Ramos (cell line): Measurements from ENCODE around the gene TUBG2.
"Not testable (repeated sequence)": the region's sequence is repeated elsewhere in the genome, so short reads cannot be mapped to it uniquely, and the experiment has no call there.

Source experiments
- in situ Hi-C: fragments of 300-500 bp; cut with MboI; formaldehyde crosslinking; loops from one replicate; pipeline ENCODE4 v1.14.3; 2022; ENCODE audit warnings: low sequenced_read_pairs; ENCODE audit not compliant: unreplicated experiment

The TUBG2 gene

DNA sequence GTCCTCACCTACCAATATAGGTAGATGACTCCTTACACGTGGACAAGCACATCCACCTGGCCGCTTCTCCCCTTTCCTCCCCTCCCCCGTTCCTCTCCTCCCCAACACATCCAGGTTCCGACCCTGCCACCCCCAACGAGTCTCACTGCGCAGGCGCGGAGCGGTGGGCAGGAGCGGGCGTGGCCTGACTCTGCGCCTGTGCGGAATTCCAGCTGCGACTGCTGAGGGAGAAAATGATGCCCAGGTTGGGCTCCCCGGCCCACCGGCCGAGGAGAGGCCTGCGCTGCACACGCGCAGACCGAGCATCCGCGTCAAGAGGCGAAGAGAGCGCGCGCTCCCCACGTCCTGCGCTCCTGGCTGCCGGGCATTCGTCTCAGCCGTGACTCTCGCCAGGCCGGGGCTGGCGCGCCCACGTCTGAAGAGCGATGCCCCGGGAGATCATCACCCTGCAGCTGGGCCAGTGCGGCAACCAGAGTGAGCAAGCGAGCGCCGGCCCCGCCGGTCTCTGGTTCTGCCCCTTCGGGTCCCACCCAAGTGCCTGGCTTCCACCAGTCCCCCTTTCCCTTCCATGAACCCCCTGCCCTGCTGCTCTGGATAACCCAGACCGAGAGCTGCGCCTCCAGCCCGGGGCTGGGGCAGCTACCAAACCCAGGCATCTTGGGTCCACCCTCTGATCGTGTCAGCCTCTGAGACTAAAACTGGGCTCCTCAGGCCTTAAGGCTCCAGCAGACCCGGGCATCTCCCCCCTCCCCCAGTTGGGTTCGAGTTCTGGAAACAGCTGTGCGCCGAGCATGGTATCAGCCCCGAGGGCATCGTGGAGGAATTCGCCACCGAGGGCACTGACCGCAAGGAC lies at the start of gene TUBG2:
Gene TUBG2 (plus strand): TSS at position 206 of the 853 bp plus-strand sequence. CDS start 220 bp downstream, at position 426.
- in situ Hi-C loops = no loop called here

DNA sequence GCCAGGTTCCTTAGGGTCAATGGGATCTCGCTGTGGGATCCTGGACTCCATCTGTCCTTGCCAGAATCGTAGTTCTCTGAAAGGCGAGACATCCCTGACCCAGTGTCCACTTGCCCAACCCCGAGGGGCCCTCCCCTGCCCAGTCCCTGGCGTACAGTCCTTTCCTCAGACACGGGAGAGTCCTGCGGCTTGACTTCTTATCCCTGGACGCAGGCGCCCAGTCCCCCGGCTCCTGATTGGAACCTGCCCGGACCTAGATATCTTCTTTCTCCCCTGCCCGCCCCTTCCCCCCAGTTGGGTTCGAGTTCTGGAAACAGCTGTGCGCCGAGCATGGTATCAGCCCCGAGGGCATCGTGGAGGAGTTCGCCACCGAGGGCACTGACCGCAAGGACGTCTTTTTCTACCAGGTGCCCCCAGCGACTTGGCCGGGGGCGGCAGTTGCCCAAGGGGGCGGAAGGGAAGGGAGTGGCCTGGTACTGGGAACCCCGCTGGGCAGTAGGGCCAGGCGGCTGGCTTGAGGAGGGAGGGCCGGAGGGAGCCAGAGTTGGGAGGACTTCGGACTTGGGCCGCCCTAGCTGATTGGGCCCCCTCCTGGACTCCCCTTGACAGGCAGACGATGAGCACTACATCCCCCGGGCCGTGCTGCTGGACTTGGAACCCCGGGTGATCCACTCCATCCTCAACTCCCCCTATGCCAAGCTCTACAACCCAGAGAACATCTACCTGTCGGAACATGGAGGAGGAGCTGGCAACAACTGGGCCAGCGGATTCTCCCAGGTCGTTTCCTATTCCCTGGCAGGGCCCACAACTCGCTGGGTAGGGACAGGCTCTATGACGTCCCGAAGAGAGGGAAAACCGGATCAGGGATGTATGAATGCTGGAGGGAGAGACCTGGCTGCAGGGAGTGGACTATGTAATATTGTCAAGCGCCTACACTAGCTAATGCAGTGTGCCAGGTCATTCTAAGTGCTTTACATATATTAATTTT lies 49.0 kb upstream of the TUBG2 start:
- in situ Hi-C loops = not testable (repeated sequence)

DNA sequence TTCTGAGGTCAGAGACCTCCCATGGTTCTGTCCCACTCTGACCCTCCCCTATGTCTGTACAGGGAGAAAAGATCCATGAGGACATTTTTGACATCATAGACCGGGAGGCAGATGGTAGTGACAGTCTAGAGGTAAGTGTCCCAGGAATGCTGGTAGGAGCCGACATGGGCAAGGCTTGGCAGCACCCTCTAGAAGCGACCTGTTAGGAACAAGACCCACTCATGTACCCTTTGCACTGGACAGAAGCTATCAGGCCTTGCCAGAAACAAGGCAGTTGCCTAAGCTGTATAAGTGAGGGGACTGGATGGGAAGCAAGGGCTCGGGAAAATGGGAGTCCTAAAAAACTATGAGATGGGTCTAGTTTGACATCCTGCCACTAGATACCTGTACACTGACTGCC lies 47.1 kb upstream of the TUBG2 start:
- in situ Hi-C loops = no loop called here

DNA sequence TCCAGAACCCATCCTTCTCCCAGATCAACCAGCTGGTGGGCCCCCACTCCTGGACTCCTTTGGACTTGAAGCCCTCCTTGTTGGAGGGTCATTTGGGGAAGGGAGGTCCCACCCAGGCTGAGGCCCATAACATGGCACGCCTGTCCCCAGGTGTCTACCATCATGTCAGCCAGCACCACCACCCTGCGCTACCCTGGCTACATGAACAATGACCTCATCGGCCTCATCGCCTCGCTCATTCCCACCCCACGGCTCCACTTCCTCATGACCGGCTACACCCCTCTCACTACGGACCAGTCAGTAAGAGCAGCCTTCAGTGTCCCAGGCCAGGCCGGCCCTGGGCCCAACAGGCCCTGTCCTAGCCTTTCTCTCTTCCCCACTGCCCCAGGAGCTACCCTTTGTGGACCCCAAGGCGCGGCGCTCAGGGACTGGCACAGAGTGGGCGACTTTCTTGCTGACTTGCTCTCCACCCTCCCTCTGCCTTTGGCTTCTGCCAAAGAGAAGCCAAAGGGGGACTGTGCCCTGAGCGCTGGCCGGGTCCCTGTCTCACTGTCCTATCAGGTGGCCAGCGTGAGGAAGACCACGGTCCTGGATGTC lies 45.3 kb upstream of the TUBG2 start:
- in situ Hi-C loops = no loop called here

DNA sequence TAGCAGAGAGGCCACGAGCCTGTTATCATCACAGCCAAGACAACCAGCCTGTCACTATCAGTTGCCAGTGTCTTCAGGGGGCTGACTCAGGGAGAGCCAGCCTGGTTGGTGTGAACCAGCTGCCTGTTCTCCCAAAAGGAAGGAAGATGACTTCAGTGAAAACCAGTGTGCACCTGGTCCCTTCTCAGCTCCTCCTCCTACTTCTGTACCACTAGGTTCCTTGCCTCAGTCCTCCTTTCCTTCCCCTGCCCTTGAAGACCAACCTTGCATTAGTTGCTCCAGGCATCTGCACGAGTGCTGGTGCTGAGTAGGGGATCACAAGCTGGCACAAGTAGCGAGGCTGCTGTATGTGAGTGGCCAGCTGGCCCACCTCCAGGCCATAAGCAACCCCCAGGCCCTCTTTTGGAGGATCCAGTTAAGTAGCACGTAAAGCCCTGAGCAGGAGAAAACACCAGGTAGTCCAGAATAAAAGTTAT lies 41.1 kb upstream of the TUBG2 start:
- in situ Hi-C loops = no loop called here

DNA sequence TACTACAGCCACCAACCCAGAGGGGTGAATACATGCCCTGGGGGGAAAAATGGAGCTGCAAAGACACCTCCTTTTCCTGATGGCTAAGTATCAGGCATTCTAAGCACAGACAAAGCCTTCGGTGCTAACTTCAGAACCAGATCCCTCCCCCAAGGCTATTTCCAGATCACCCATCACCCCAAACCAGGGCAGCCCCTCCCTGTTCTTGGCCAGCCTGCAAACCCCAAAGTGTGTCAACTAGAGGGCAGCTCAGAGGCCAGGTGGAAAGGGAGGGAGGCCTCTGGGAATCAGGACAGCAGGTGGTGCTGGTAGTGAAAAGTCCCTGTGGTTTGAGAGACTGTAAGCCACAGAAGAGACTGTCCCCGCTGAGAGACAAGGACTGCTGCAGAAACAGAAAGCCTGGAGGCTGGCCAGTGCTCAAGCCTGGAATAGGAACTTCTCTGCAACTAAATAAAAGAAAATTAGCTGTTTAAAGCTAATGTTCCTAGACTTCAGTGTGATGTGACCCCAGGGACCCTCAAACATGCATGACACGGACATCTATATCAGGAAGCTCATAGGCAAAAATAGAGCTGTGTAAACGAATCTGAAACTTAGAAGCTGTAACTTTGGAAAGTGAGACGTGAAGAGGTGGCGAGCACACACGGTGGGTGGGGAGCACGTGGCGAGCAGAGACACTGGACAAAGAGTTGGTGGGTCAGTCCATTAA lies 40.5 kb upstream of the TUBG2 start:
- in situ Hi-C loops = no loop called here

DNA sequence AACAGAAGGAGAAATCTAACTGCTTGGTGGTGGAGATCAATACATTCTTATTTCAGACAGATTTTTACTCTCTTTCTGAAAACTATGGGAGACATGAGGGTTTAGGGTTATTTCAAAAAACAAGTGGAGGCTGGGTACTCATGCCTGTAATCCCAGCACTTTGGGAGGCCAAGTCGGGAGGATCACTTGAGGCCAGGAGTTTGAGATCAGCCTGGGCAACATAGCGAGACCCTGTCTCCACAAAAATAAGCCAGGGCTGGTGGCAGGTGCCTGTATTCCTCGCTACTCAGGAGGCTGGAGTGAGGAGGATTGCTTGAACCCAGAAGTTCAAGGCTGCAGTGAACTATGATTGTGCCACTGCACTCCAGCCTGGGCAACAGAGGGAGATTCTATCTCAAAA lies 37.1 kb upstream of the TUBG2 start:
- in situ Hi-C loops = not testable (repeated sequence)

DNA sequence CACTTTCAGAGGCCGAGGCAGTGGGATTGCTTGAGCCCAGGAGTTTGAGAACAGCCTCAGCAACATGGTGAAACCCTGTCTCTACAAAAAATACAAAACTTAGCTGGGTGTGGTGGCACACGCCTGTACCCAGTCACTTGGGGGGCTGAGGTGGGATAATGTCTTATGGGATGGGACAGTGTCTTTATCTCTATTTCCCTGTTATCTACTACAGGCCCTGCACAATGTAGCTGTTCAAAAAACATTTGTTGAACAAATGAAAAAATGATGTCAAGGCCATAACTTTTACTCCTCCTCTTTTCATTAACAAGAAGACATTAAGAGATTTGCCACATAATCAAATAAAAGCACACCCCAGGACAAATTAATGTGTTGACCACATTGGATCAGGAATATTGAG lies 35.8 kb upstream of the TUBG2 start:
- in situ Hi-C loops = no loop called here

DNA sequence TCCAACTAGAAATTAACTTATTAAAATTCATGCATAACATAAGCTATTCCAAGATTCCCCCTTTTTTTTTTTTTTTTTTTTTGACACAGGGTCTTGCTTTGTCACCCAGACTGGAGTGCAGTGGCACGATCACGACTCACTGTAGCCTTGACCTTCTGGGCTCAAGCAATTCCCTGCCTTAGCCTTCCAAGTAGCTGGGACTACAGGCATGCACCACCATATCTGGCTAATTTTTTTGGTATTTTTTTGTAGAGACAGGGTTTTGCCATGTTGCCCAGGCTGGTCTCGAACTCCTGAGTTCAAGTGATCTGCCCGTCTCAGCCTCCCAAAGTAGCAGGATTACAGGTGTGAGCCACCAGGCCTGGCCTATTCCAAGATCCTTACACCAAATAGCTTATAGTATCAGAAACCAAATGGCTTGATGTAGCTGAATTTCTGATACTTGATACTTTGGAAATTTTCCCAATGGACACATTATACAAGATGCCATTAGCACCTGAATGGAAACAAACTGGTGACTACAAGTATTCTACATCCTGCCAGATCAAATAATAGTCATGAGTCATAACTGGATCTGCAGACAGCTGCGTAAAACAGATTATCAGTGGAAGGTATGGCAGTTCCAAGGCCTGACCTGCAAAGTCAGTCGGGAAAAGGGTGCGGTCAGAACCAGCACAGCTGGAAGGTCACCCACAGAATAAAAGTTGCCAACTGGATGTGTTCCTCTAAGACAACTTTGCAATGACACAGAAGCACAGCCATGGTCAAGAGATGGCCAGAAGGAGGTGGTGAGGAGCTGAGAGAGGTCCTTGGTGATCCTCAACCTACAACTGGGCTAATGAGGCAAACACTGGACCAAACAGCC lies 35.1 kb upstream of the TUBG2 start:
- in situ Hi-C loops = no loop called here

DNA sequence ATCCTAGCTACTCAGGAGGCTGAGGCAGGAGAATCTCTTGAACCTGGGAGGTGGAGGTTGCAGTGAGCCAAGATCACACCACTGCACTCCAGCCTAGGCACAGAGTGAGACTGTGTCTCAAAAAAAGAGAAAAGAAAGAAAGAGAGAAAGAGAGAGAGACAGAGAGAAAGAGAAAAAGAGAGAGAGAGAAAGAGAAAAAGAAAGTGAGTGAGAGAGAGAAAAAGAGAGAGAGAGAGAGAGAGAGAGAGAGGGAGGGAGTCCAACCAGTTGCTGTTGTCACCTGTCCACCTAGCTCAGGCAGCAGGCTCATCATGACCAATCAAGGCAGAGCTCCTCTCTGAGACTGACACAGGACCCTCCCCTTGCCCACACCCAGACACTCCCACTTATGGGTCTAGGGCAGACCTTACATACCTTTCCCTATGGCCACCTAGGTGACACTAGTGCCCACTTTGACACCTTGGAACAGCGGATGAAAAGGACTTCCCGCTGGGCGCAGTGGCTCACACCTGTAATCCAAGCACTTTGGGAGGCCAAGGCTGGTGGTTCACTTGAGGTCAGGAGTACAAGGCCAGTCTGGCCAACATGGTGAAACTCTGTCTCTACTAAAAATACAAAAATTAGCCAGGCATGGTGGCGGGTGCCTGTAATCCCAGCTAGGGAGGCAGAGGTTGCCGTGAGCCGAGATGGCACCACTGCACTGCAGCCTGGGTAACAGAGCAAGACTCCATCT lies 31.9 kb upstream of the TUBG2 start:
- in situ Hi-C loops = not testable (repeated sequence)

DNA sequence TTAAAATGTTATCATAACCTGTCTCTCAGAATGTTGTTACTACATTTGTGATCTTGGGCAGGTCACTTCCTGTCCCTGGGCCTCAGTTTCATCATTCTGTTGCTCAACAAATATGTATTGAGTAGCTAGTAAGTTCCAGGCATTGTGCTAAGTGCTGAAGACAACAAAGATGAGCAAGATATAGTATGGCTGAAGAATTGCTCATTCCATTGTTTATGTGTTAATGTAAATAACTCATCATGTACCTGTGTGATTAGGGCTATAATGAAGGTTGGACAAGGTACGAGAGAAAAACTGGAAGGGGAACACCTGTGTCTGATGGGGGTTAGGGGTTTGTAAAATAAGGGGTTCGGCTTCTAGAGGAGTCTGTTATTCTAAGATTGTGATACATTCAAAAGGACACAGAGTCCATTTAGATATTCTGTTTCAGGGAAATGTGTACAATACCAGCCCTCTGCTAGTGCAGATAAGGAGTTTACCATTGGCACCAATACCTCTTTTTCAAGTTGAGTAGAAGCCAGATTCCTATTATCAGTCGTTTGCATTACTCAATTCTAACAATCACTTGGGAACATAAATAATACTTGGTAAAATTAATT lies 29.6 kb upstream of the TUBG2 start:
- in situ Hi-C loops = no loop called here

DNA sequence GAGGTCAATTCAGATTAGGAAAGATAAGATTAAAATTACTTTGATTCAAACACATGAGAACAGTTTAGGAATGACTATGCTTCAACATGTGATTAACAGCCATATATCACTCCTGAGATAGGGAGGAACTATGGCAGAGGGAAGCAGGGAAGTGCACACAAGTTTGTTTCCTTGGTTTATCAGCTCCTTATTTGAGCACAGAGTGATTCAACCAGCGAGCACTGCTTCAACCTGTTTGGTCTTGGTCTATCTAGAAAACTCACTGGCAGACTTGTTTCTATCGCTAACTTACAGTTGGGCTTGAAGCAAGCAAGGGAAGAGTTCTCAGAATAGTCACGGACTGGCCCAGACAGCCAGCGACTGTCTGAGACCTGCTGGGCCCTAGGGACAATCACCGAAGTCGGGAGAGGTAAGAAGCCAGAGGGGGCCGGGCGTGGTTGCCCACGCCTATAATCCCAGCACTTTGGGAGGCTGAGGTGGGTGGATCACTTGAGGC lies 26.1 kb upstream of the TUBG2 start:
- in situ Hi-C loops = no loop called here

DNA sequence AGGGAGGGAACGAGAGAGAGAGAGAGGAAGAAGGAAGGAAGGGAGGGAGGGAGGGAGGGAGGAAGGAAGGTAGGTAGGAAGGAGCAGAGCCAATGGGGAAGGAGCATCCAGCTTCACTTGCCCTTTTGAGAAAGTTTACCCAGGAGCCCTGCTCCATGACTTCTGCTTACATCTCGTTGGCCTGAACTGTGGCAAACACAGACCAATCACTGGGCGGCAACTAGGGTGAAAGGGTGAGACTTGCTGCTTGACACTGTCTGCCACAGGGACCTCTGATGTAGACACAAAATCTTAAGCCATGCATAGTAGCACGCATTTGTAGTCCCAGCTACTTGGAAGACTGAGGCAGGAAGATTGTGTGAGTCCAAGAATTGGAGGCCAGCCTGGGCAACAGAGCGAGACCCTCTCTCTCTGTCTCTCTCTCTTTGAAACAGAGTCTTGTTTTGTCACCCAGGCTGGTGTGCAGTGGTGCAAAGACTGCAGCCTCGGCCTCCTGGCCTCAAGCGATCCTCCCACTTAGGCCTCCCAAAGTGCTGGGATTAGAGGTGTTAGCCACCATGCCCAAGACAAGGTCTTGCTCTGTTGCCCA lies 19.5 kb upstream of the TUBG2 start:
- in situ Hi-C loops = no loop called here

DNA sequence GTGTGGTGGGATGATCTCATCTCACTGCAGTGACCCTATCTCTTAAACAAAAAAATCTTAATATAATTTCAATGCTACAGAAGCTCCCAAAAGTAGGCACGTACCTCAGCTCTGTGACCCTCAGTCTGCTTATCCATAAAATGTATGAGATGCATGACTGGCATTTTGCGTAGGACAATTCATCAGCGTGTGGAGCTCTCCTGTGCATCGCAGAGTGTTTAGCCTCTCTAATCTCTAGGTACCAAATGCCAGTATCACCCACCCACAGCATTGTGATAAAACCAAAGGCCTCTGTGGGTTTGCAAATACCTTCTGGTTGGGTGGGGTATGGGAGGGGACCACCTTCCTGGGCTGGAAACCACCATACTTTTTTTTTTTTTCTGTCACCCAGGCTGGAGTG lies 19.0 kb upstream of the TUBG2 start:
- in situ Hi-C loops = no loop called here

DNA sequence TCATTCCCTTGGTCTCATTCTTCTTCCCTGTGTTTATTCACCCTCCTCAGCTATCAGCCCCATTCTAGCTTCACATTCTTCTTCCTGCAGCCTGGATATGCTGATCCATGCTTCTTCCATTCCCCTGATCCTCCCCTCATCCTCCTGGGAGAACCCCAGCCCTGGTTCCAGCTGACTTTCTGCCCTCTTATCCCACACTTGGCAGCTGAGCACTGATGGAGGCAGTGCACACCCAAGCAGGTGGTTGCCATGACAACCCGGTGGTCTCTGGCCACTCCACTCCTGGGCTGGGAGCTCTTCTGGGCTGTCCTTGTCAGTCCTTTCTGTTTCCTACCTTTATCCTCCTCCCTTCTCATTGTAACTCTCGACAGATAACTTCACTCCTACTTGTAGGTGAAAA lies 16.7 kb upstream of the TUBG2 start:
- in situ Hi-C loops = no loop called here

DNA sequence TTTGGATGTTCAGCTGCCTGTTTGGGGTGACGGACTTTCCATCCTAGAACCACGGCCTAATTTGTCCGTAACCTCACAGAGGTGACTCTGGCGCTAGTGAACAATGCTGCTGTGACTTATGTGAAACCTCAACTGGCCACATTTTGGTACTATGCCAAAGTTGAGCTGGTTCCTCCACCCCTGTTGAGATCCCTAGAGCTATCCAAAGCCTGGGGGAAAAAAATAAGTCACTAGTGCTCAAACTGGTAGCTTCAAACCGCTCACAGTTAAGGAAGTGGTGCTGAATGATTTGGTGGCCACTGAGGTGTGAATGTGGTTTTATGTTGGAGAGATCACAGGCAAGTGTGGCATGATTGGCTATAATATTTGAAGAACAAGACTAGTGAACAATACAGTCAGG lies 11.3 kb upstream of the TUBG2 start:
- in situ Hi-C loops = no loop called here

DNA sequence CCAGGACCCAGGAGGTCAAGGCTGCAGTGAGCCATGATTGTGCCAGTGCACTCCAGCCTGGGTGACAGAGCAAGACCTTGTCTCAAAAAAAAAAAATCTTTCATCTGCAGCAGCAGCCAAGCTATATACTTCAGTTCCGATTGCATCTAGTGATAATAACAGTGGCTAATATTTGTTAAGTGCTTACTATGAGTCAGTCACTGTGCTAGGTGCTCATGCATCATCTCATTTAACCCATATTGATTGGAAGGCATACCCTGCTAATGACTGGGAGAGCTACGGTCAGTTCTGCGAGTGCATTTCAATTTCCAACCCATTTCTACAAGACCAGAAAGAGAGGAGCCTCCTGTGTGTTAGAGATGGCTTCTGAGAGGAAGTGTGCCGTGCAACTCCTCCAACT lies 7.7 kb upstream of the TUBG2 start:
- in situ Hi-C loops = no loop called here
